B cell (primary cell): ENCODE measurements around the gene MSH2. TPM values are rescaled to one million over a fixed set of nuclear protein-coding genes. Genes with fewer than 3 reads are reported as not detected.

Experiments
- ATAC-seq: fragments of 200-7000 bp; cut with Tn5 transposase; one replicate; pipeline ENCODE4 v1.10.0; 2021; ENCODE audit warnings: low read depth, mild to moderate bottlenecking, moderate number of reproducible peaks, moderate library complexity
- CTCF ChIA-PET: fragments of 350-600 bp; sonication (Branson Sonifier 250); formaldehyde crosslinking; loops from one replicate; lab custom pipeline; 2021; ENCODE audit warnings: antibody characterized with exemption, inconsistent platforms; lab: Charles Lee
- POLR2A ChIA-PET: fragments of 350-600 bp; sonication (Branson Sonifier 250); formaldehyde crosslinking; loops from one replicate; lab custom pipeline; 2021; ENCODE audit warnings: antibody characterized with exemption; lab: Charles Lee
- DNase-seq: peaks from one replicate; pipeline ENCODE4 v3.0.0; 2013
- H2AFZ ChIP-seq: 2 replicates; pipeline ENCODE4 v1.6.1; 2012; ENCODE audit warnings: mild to moderate bottlenecking, low read depth, low read length; ENCODE audit not compliant: insufficient read depth, poor library complexity, severe bottlenecking
- H3K27ac ChIP-seq, 2 donors: 1 replicate in 1 of 2; 2 replicates in 1 of 2; pipeline ENCODE4 v1.5.1; 2012 to 2013; ENCODE audit warnings: low read length in 2 of 2, mild to moderate bottlenecking in 2 of 2, moderate library complexity in 1 of 2
- H3K27me3 ChIP-seq, 4 experiments: fragments of 200-600 bp in 1 of 4; sonication (generic) in 1 of 4; replicated peaks in 1 of 4; 1 replicate in 2 of 4; 2 replicates in 2 of 4; pipeline versions ENCODE4 v1.6.1 to v1.7.0; 2013 to 2016; ENCODE audit warnings: low read length in 3 of 4, mild to moderate bottlenecking in 2 of 4, mixed read lengths in 1 of 4, moderate library complexity in 1 of 4; ENCODE audit not compliant: insufficient read depth in 4 of 4, control insufficient read depth in 3 of 4; ENCODE audit errors: control extremely low read depth in 1 of 4
- H3K36me3 ChIP-seq, 2 experiments: replicated peaks in 1 of 2; 1 replicate in 1 of 2; 2 replicates in 1 of 2; pipeline versions ENCODE4 v1.6.1 to v1.7.1; 2013; ENCODE audit warnings: low read length in 1 of 2; ENCODE audit not compliant: insufficient read depth in 2 of 2, control insufficient read depth in 1 of 2; ENCODE audit errors: control extremely low read depth in 1 of 2, extremely low read depth in 1 of 2
- H3K4me1 ChIP-seq, 2 donors: fragments of 200-600 bp in 1 of 2; sonication (generic) in 1 of 2; 1 replicate in 1 of 2; 2 replicates in 1 of 2; pipeline versions ENCODE4 v1.5.1 to v1.6.1; 2013 to 2017; ENCODE audit warnings: low read length in 2 of 2; ENCODE audit not compliant: control insufficient read depth in 2 of 2, insufficient read depth in 2 of 2
- H3K4me2 ChIP-seq: replicated peaks from 2 replicates; pipeline ENCODE3; 2012; ENCODE audit warnings: mild to moderate bottlenecking, low read depth, low read length; ENCODE audit not compliant: poor library complexity, severe bottlenecking
- H3K4me3 ChIP-seq, 5 experiments: fragments of 200-600 bp in 1 of 5; sonication (generic) in 1 of 5; 1 replicate in 3 of 5; 2 replicates in 2 of 5; pipeline versions ENCODE4 v1.5.1 to v1.7.0; 2011 to 2016; ENCODE audit warnings: low read length in 4 of 5, mild to moderate bottlenecking in 4 of 5, low read depth in 2 of 5, control low read depth in 1 of 5, moderate library complexity in 1 of 5; ENCODE audit not compliant: insufficient read depth in 1 of 5; ENCODE audit errors: control extremely low read depth in 1 of 5, extremely low read depth in 1 of 5
- H3K79me2 ChIP-seq: fragments of 200-600 bp; sonication (generic); one replicate; pipeline ENCODE4 v1.6.0; 2016; ENCODE audit warnings: low read length; ENCODE audit not compliant: control insufficient read depth, insufficient read depth
- H3K9ac ChIP-seq: fragments of 200-600 bp; sonication (generic); 2 replicates; pipeline ENCODE4 v1.6.1; 2017; ENCODE audit warnings: mild to moderate bottlenecking, low read length, moderate library complexity
- H3K9me3 ChIP-seq, 3 donors: one replicate each; pipeline versions ENCODE4 v1.6.1 to v1.7.1; 2013; ENCODE audit warnings: low read length in 2 of 3; ENCODE audit not compliant: control insufficient read depth in 2 of 3, insufficient read depth in 1 of 3; ENCODE audit errors: control extremely low read depth in 1 of 3
- H4K20me1 ChIP-seq: 2 replicates; pipeline ENCODE4 v1.6.0; 2012; ENCODE audit warnings: mild to moderate bottlenecking, low read length; ENCODE audit not compliant: insufficient read depth, control insufficient read depth, poor library complexity, severe bottlenecking
- H3K27ac Mint-ChIP-seq: one replicate; pipeline ENCODE4 v1.8.0; 2021; ENCODE audit warnings: mixed read lengths
- H3K27me3 Mint-ChIP-seq: one replicate; pipeline ENCODE4 v1.8.0; 2021; ENCODE audit warnings: mixed read lengths
- H3K4me1 Mint-ChIP-seq: one replicate; pipeline ENCODE4 v1.8.0; 2021; ENCODE audit warnings: mixed read lengths
- H3K4me3 Mint-ChIP-seq: one replicate; pipeline ENCODE4 v1.8.0; 2021; ENCODE audit warnings: mixed read lengths
- H3K9me3 Mint-ChIP-seq: one replicate; pipeline ENCODE4 v1.8.0; 2022; ENCODE audit warnings: mixed read lengths; ENCODE audit not compliant: insufficient read depth
- EZH2 ChIP-seq: IDR thresholded peaks from 2 replicates; pipeline ENCODE4 v1.6.1; 2012; ENCODE audit warnings: borderline replicate concordance, low read depth, mild to moderate bottlenecking, moderate library complexity, low read length; ENCODE audit not compliant: insufficient read depth, poor library complexity, severe bottlenecking
- WGBS: methylation state at CpG from one replicate; pipeline ENCODE4 v1.1.5; 2013; ENCODE audit warnings: missing lambda C conversion rate; ENCODE audit not compliant: insufficient coverage; 5-methylcytosine and 5-hydroxymethylcytosine counted together
- intact Hi-C: fragments of 100-400 bp; cut with micrococcal nuclease; formaldehyde crosslinking; loops from one replicate; pipeline ENCODE4 v1.10.0; 2022
- polyA plus RNA-seq: library from polyadenylated mRNA; depleted of rRNA; stranded (reverse); fragments of >200 nt; gene quantifications from 2 replicates; pipeline ENCODE4 v1.2.3, GENCODE V29; 2012
- total RNA-seq, 2 donors: library from RNA; stranded (reverse); fragments of 120-200 nt in 1 of 2; gene quantifications; 1 replicate in 1 of 2; 2 replicates in 1 of 2; pipeline versions ENCODE4 v1.2.3 to v1.2.4, GENCODE V29; 2013 to 2022
- TF ChIP-seq, protein P1 (sequence below): fragments of 200-600 bp; IDR thresholded peaks from one replicate; pipeline ENCODE4 v1.8.0; 2022; ENCODE audit warnings: antibody characterized with exemption, mild to moderate bottlenecking

The MSH2 gene
- total and polyA plus RNA-seq, 2 donors (not counting 1 experiment from before 2014, with no cell fraction given), result 7.4 to 21.9 TPM

DNA sequence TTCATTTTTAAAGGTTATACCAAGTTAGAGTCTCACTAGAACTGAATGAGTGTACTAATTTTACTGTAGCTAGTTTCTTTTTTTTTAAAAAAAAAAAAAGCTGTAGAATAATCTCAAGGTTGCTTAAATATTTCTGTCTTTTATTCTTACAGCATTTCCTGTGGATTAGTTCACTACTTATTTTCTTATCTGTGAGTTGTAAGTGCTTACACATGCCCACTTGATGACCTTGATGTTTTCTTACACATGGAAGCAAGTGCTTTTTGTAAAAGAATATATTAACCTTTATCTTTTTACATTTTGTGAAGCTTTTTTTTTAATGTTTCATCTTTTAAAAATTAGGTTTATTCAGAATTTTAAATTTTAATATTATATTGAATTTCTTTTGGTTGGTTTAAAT is 57.8 kb downstream of the MSH2 start:
- CTCF ChIA-PET, result no interaction called here
- no peak overlapping the region for H3K4me3 Mint-ChIP-seq
- no peak overlapping the region for H2AFZ ChIP-seq
- H3K4me1 Mint-ChIP-seq, result peaks cover 9% of the 10 kb centered on the region
- H3K27ac Mint-ChIP-seq, result no peak overlapping the region
- H3K4me1 ChIP-seq, result peaks cover 0 to 3% of the 10 kb centered on the region in 2 donors
- peaks cover 2% of the 10 kb centered on the region for H3K79me2 ChIP-seq
- no peak overlapping the region for H3K9ac ChIP-seq
- H3K27me3 ChIP-seq, result no peaks in the 10 kb centered on the region
- no peak for TF ChIP-seq EZH2
- intact Hi-C loops, result no loop called here
- no peaks in the 10 kb centered on the region for H3K27me3 Mint-ChIP-seq
- H3K4me3 ChIP-seq, result no peak overlapping the region
- H3K9me3 ChIP-seq, result peaks cover 0 to 4% (median 0%) of the 10 kb centered on the region in 3 donors
- no peak for ATAC-seq
- H4K20me1 ChIP-seq, result no peaks in the 10 kb centered on the region
- DNase-seq, result no peak
- no peak overlapping the region for H3K27ac ChIP-seq
- no peak overlapping the region for H3K4me2 ChIP-seq
- no peaks in the 10 kb centered on the region for H3K9me3 Mint-ChIP-seq
- H3K36me3 ChIP-seq, result peaks cover 9 to 14% of the 10 kb centered on the region in 2 experiments
- POLR2A ChIA-PET, result interaction anchor here (0.5 kb wide), 1 partner anchor 9 kb away, joined by 4 read pairs; no protein-coding TSS in a partner anchor

DNA sequence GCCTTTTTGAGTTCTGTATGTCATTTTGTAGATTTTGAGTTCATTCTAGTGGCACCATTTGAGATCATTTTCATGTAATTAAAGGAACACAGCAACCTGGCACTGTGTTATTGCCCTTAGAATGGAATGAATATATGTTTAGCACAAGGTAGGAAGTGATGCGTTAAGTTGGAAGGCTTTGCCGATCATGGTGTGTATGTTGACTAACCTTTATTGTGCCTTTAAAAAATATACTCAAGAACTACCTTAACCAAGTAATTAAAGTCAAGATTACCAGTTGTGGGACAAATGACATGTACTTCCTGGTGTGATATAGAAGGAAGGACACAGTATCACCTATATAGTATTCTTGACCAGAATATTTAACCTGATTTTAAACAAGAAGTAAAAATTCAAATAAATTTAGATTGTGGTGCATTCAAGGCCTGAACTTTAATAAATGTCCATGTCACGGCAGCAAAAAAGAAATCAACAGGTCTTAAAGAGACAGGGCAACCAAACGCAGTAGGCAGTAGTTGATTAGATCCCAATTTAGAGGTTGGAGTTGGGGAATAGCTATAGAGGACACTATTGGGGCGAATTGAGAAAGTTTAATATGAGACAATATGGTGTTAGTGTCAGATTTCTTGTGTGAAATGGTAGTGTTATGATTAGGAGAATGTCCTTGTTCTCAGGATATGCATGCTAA is 68.6 kb downstream of the MSH2 start:
- ChIA-PET CTCF (interaction anchor here (1.5 kb wide), 1 partner anchor 296 kb away, joined by 4 read pairs; no protein-coding TSS in a partner anchor), POLR2A (no interaction called here)
- H2AFZ ChIP-seq, result no peak overlapping the region
- Mint-ChIP-seq H3K4me3 (no peak overlapping the region), H3K9me3 (no peaks in the 10 kb centered on the region), H3K4me1 (no peaks in the 10 kb centered on the region), H3K27ac (no peak overlapping the region), H3K27me3 (no peaks in the 10 kb centered on the region)
- intact Hi-C loops, result no loop called here
- ATAC-seq (no peak), DNase-seq (no peak)
- WGBS, result 97% methylated on average over 3 of the region's 5 CpGs
- H3K4me1 ChIP-seq, result no peaks in the 10 kb centered on the region
- no peak overlapping the region for H3K9ac ChIP-seq
- peaks cover 0 to 24% of the 10 kb centered on the region in 2 experiments for H3K36me3 ChIP-seq
- TF ChIP-seq, protein P1, sequence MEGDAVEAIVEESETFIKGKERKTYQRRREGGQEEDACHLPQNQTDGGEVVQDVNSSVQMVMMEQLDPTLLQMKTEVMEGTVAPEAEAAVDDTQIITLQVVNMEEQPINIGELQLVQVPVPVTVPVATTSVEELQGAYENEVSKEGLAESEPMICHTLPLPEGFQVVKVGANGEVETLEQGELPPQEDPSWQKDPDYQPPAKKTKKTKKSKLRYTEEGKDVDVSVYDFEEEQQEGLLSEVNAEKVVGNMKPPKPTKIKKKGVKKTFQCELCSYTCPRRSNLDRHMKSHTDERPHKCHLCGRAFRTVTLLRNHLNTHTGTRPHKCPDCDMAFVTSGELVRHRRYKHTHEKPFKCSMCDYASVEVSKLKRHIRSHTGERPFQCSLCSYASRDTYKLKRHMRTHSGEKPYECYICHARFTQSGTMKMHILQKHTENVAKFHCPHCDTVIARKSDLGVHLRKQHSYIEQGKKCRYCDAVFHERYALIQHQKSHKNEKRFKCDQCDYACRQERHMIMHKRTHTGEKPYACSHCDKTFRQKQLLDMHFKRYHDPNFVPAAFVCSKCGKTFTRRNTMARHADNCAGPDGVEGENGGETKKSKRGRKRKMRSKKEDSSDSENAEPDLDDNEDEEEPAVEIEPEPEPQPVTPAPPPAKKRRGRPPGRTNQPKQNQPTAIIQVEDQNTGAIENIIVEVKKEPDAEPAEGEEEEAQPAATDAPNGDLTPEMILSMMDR, result no peak
- TF ChIP-seq EZH2, result no peak
- H3K9me3 ChIP-seq, result no peaks in the 10 kb centered on the region
- no peak overlapping the region for H3K4me2 ChIP-seq
- H3K4me3 ChIP-seq, result no peak overlapping the region
- no peaks in the 10 kb centered on the region for H3K79me2 ChIP-seq
- no peaks in the 10 kb centered on the region for H4K20me1 ChIP-seq
- no peaks in the 10 kb centered on the region for H3K27me3 ChIP-seq
- no peak overlapping the region for H3K27ac ChIP-seq
